ENCODE data around the gene SLAMF6. TPM values are rescaled to one million over a fixed set of nuclear protein-coding genes. Genes with fewer than 3 reads are reported as not detected.

Gene SLAMF6
- polyA plus RNA-seq, 1 donor (not counting 4 experiments of a cell fraction or from before 2014, with no cell fraction given) = not detected

- Histone ChIP-seq H4K20me1 (ENCODE audit: control insufficient read depth, extremely low read depth, insufficient read depth, low read length) (no peaks in the 10 kb centered on the region), H2AFZ (ENCODE audit: control insufficient read depth, low read length) (no peak overlapping the region), H3K9ac (ENCODE audit: control insufficient read depth, extremely low read depth, insufficient read depth, low read length) (no peak overlapping the region), H3K36me3 (ENCODE audit: control insufficient read depth in 2 of 2, extremely low read depth in 1 of 2, insufficient read depth in 2 of 2, low read length in 2 of 2) (no peaks in the 10 kb centered on the region), H3K4me2 (ENCODE audit: control insufficient read depth, extremely low read depth, insufficient read depth, low read depth, low read length) (no peak overlapping the region), H3K9me3 (ENCODE audit: control insufficient read depth, low read depth, low read length) (no peaks in the 10 kb centered on the region), H3K4me1 (ENCODE audit: control insufficient read depth, extremely low read depth, insufficient read depth, low read length) (peaks cover 1% of the 10 kb centered on the region), H3K4me3 (ENCODE audit: control insufficient read depth in 2 of 3, extremely low read depth in 1 of 3, insufficient read depth in 2 of 3, low read depth in 1 of 3, low read length in 3 of 3) (no peak overlapping the region), H3K9me1 (ENCODE audit: control insufficient read depth, extremely low read depth, insufficient read depth, low read length) (no peaks in the 10 kb centered on the region), H3K27ac (ENCODE audit: control insufficient read depth, insufficient read depth, low read length) (no peak overlapping the region), H3K79me2 (ENCODE audit: control insufficient read depth, insufficient read depth, low read length) (no peaks in the 10 kb centered on the region), H3K27me3 (ENCODE audit: control insufficient read depth, extremely low read depth, insufficient read depth, low read length) (peaks cover 15% of the 10 kb centered on the region)
- no peak for TF ChIP-seq CTCF (optimal IDR thresholded peaks at IDR 0.05 in 1 of 3, IDR thresholded peaks at IDR 0.05 in 1 of 3, conservative IDR thresholded peaks at IDR 0.05 in 1 of 3; ENCODE audit: extremely low read depth in 1 of 3, insufficient read depth in 2 of 3, low read length in 3 of 3)
- no peak for TF ChIP-seq EZH2 (IDR thresholded peaks at IDR 0.05; ENCODE audit: low read length)
- DNase-seq (ENCODE audit: low read depth, low spot score) = no peak
- FAIRE-seq = no peak
- dilution Hi-C loops (cut with MboI; ENCODE audit: extremely low pct_ligation_motif_present, low sequenced_read_pairs) = no loop called here
Measured at GRCh38 chr1:160547422-160547821, 24.4 kb upstream of the SLAMF6 start.

GRCh38 chr1:160546942-160547341 is 23.9 kb upstream of the SLAMF6 start:
- dilution Hi-C loops (cut with MboI; ENCODE audit: extremely low pct_ligation_motif_present, low sequenced_read_pairs) = no loop called here
- FAIRE-seq = no peak

More at GRCh38 chr1:160546942-160547341, 23.9 kb upstream of the SLAMF6 start:
- no peaks in the 10 kb centered on the region for H3K9me1 ChIP-seq (ENCODE audit: control insufficient read depth, extremely low read depth, insufficient read depth, low read length)
- no peak overlapping the region for H3K4me2 ChIP-seq (ENCODE audit: control insufficient read depth, extremely low read depth, insufficient read depth, low read depth, low read length)
- no peaks in the 10 kb centered on the region for H4K20me1 ChIP-seq (ENCODE audit: control insufficient read depth, extremely low read depth, insufficient read depth, low read length)
- DNase-seq (ENCODE audit: low read depth, low spot score) = no peak
- H2AFZ ChIP-seq (ENCODE audit: control insufficient read depth, low read length) = no peak overlapping the region
- H3K4me1 ChIP-seq (ENCODE audit: control insufficient read depth, extremely low read depth, insufficient read depth, low read length) = peaks cover 6% of the 10 kb centered on the region
- no peak overlapping the region for H3K27ac ChIP-seq (ENCODE audit: control insufficient read depth, insufficient read depth, low read length)
- TF ChIP-seq CTCF (optimal IDR thresholded peaks at IDR 0.05 in 1 of 3, IDR thresholded peaks at IDR 0.05 in 1 of 3, conservative IDR thresholded peaks at IDR 0.05 in 1 of 3; ENCODE audit: extremely low read depth in 1 of 3, insufficient read depth in 2 of 3, low read length in 3 of 3) (no peak), EZH2 (IDR thresholded peaks at IDR 0.05; ENCODE audit: low read length) (no peak)
- no peak overlapping the region for H3K9ac ChIP-seq (ENCODE audit: control insufficient read depth, extremely low read depth, insufficient read depth, low read length)
- no peak overlapping the region for H3K4me3 ChIP-seq (ENCODE audit: control insufficient read depth in 2 of 3, extremely low read depth in 1 of 3, insufficient read depth in 2 of 3, low read depth in 1 of 3, low read length in 3 of 3)
- no peaks in the 10 kb centered on the region for H3K9me3 ChIP-seq (ENCODE audit: control insufficient read depth, low read depth, low read length)
- H3K79me2 ChIP-seq (ENCODE audit: control insufficient read depth, insufficient read depth, low read length) = no peaks in the 10 kb centered on the region
- peaks cover 15% of the 10 kb centered on the region for H3K27me3 ChIP-seq (ENCODE audit: control insufficient read depth, extremely low read depth, insufficient read depth, low read length)
- no peaks in the 10 kb centered on the region for H3K36me3 ChIP-seq (ENCODE audit: control insufficient read depth in 2 of 2, extremely low read depth in 1 of 2, insufficient read depth in 2 of 2, low read length in 2 of 2)

Measured in keratinocyte (primary cell).